ENCODE results near the gene GNG13.

- no peak for TF ChIP-seq POLR2AphosphoS5 (IDR thresholded peaks at IDR 0.05; ENCODE audit: low read depth)
- TF ChIP-seq CTCF (conservative IDR thresholded peaks at IDR 0.05; ENCODE audit: low read depth in 2 of 2) = no peak
- no peak for TF ChIP-seq CREB1 (CRISPR knock-in tag; IDR thresholded peaks at IDR 0.05; ENCODE audit: low read depth)
Observed at GRCh38 chr16:760545-761343, 39.8 kb downstream of the GNG13 start, which contains the start of gene MSLN.
